COR-L47 (cell line): ENCODE results near the gene CCDC17.
A peak's percentile ranks its signal among the peaks of the same experiment; 100 is the strongest.
"Not testable (repeated sequence)": the region's sequence is repeated elsewhere in the genome, so short reads cannot be mapped to it uniquely, and the experiment has no call there.

ENCODE experiments used
- DNase-seq: peaks from one replicate; lab custom pipeline; 2025; lab: John Stamatoyannopoulos, UW

Gene CCDC17

DNA sequence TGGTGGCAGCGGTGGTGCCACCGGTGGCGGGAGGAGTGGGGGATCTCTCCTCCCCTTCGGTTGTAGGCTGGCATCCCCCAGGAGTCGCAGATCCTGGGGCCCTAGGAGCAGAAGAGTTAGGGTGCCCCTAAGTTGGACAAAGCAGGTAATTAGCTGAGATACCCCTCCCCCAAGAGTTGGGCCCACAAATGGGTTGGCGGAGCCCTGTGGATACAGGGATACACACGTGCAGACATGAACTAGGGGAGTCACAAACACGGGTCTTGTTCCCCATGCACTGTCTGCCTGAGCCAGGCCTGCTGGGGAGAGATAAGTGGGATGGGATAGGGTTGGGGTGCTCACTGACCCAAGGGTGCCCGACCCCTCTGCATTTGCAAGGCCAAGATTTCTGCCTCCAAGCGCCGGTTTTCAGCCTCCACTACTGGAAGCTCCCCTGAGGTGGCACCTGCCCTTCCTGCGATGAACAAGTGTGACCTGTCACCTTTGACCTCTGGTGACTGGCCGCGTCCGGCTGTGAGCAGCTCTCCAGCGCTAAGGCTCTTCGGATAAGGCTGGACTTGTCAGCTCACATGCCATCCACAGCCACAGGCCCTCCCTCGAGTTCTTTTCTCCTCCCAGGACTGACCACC is 1.8 kb downstream of the CCDC17 start:
- DNase-seq, result no peak

DNA sequence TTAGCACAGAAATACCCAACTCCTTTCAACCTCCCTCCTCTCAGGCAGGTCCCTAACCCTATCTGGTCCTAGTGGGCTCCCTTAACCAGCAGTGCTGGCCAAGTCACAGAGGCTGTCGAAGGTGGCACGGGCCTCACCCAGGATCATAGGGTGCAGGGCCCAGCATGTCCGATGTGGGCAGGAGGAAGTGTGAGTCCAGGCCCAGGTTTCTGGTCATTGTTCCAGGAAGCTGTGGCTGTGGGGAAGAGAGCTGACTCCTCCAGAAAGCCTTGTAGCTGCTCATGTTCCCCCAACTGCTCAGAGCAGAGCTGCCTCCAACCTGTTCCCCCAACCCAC is 2.4 kb downstream of the CCDC17 start:
- no peak for DNase-seq

DNA sequence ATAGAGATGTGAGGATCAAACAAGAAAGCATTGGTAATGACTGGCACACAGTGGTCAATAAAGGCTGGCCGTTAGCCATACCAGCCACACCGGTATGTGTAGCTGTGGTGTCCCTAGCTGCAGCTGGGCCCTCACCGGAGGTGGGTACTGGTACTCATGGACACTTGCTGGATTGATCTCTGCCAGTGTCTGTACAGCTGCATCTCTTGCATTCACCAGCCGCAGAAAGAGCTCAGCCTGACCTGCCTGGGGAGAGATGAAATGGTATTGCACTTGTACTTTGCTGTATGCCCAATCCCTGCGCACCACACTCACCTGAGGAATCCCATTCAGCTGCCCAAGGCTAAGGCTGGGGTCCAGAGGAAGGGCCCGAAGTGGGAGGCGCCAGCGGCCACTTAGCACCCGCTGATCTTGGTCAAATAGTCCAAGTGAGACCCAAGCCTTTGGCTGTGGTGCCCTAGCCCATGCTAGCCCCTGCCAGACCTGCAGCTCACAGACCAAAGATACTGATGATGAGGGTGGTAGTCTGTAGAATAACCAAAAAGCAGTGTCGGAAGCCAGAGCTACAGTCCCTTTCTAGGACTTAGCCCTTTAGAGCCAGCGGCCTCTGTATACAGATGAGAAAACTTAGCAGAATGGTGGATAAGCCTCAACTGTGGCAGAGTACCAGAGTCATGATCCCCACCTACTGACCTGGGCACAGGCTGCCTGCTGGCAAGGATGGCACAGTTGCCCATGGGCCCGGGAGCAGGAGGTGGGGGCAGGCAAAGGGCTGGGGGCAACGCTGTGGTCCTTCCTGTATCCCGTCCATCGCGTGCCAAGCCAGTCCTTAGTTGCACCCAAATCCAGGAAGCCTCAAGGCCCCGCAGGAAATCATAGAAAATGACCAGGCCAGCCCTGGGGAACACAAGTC is 3.0 kb downstream of the CCDC17 start:
- DNase-seq, result no peak

DNA sequence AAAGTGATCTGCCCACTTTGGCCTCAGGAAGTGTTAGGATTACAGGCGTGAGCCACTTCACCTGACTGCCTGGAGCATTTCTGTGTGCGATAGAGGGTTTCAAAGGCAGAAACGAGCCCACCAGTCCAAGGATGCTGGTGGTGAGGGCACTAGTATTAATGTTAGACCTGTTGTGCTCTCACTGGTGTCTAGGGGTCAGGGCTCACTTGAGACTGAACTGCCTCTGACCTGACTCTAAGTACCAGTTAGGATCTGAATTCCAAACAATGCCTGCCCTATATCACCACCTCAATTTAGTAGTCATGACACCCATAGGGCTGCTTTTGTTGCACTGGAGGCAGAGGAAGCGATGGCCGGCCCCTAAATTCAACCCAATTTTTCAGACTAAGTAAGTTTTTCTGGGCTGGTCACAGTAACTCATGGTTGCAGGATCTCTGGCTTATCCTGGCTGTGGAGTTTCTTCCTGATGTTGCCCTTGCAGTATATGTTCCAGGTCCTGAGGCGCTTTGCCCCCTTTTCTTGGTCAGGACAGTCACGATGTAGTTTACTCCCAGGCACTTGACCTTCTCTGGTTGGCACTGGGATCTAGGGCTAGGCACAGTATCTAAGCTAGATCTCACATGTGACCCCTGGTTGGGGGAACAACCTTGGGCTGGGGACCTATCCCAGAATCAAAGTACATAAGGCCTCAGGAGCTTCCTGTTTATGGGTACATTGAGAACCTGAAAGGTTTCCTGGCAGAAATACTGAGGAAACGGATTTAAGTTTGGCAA is 4.5 kb downstream of the CCDC17 start:
- DNase-seq, result no peak

- no peak for DNase-seq
Measured at GRCh38 chr1:45617618-45618017, 6.2 kb downstream of the CCDC17 start.

DNA sequence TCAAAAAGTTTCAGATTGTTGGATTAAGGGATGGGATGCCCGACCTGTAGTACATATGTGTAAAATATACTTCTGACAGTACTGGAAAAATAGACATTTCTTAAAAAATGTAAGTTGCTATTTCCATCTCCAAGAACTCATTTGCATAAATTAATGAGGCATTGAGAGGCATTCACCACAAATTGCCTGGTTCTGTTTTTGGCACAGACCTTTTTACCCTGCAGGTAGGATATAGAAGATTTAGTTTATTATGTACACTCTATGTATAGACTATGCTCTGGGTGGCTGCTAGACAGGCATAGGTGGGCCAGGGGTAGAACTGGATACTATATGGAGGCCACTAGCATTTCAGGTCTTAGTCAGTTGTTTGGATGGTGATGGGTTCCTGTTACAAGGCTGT is 8.0 kb downstream of the CCDC17 start:
- no peak for DNase-seq

DNA sequence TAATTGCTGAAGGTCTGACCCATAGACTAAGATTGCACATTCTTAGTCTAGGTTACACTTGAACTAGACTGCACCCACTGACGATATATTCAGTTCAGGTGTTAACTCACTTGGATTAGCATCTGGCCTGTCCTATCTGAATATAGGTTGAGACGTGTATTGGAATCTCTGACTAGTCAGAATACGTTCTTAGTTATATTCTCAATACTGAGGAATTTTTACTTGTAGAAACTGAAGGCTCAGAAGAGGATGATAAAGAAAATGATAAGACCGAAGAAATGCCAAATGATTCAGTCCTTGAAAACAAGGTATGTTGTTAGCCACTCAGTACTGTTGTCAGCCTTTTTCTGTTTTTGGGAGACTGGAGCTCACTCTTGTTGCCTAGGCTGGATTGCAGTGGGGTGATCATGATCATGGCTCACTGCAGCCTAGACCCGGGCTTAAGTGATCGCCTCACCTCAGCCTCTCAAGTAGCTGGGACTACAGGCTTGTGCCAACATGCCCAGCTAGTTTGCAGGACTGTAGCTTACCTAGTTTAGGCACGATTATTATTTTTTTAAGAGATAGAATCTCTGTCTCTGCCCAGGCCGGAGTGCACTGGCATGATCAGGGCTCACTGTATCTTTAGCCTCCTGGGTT is 10.8 kb downstream of the CCDC17 start:
- no peak for DNase-seq

GRCh38 chr1:45610589-45611226 is 13.1 kb downstream of the CCDC17 start:
- no peak for DNase-seq

DNA sequence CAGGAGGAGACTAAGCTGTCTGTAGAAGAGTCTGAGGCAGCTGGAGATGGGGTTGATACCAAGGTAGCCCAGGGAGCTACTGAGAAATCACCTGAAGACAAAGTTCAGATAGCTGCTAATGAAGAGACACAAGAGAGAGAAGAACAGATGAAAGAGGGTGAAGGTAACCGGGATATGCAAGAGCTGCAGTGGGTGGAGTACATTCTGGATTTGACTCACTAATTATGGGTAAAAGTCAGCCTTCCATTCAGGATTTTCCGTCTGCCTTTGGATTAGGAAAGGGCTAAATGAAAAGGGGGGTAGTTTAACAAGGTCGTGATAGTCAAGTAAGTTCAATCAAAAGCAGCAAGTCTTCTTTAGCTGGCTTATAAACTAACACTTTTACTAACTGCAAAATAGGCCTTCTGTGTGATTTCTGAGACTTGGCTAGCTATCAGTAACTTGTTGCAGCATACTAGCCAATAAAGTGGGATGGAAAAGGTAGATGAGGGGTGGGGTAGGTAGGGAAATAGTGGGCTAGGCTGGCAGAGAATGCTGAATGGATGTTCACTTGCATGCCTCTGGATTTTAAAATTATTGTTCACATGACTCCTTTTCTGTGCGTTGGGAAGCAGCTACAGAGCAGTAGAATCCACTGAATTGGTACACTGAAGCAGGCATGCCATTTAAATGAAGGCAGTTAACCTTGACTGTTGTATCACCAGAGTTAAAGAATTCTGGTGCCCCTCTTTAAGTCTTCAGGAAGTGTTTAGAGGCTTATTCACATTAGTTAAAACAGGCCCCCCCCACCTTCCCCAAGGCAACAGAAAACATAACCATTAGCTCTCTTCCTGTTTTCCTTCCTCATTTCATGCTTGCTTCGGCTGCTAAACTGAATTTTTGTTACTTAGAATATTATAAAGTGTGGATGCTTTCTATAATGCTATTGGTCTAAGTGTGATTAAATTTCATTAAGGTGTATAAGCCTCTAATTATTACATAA is 15.4 kb downstream of the CCDC17 start:
- DNase-seq, result no peak

GRCh38 chr1:45607404-45608074 is 16.3 kb downstream of the CCDC17 start:
- no peak for DNase-seq

DNA sequence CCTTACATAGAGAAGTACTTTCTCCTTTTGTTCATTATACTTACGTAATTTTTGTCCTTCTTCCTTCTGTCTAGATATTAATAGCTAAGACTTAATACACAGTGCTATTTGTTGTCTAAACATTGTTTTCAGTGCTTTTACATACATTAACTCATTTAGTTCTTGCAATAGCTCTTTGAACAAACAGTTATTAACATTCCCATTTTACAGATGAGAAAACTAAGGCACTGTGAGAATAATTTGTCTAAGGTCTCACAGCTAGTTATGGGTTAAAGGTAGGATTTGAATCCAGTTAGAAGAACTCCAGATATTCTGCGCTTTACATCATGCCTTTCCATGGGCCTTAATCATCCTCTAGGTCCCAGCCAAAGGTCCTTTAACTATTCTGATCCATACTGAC is 19.6 kb downstream of the CCDC17 start:
- no peak for DNase-seq

DNA sequence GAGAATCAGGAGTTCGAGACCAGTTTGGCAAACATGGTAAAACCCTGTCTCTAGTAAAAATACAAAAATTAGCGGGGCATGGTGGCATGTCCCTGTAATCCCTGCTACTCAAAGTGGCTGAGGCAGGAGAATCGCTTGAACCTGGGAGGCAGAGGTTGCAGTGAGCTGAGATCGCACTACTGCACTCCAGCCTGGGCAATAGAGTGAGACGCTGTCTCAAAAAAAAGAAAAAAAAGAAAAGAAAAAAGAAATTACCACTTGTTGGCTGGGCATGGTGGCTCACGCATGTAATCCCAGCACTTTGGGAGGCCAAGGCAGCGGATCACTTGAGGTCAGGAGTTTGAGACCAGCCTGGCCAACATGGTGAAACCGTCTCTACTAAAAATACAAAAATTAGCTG is 27.1 kb downstream of the CCDC17 start:
- not testable (repeated sequence) for DNase-seq

DNA sequence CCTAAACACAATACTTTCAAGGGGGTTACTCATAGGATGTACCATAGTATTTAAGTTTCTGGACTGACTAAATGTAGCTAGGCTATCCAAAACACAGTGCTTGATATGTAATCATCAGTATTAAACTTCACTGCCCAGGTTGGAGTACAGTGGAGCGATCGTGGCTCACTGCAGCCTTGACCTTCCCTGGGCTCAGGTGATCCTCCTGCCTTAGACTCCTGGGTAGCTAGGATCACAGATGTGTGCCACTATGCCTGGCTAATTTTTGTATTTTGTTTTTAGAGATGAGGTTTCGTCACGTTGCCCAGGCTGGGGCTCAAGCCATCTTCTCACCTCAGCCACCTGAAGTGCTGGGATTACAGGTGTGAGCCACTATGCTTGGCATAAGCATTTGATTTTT is 29.4 kb downstream of the CCDC17 start:
- DNase-seq, result no peak

DNA sequence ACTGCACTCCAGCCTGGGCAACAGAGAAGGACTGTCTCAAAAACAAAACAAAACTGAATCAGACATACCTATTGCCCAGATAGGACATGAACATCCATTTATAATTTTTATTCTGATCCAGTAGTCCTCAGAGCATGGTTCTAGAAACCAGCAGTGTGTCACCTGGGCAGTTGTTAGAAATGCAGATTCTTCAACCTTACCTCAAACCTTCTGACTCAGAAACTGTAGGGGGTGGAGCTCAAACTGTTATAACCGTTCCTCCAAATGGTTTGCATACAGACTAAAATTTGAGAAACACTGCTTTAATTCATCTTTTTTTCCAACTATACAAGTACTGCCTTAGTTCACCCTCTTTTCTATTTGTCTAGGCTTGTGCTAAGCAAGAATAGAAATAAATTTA is 34.0 kb downstream of the CCDC17 start:
- no peak for DNase-seq

- DNase-seq, result no peak
Measured at GRCh38 chr1:45586769-45587168, 37.1 kb downstream of the CCDC17 start.

DNA sequence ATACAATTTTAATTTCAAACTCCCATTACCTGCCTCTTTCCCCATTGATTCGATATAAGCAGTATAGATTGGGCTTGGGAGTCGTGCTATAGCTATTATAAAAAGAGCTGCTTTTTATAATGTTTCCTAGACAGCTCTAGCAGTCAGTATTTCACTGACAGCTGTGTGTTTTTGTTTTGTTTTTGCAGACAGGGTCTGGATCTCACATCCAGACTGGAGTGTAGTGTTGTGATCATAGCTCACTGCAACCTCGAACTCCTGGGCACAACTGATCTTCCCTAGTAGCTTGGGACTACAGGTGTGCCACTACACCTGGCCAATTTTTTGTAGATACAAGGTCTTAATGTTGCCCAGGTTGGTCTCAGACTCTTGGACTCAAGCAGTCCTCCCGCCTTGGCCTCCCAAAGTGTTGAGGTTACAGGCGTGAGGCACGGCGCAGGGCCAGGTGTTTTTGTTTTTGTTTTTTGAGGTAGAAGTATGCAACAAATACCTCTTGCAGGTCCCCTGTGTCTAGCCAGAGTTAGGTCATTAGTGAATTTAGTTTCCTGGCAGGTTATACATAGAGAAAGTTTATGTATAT is 38.3 kb downstream of the CCDC17 start:
- no peak for DNase-seq

GRCh38 chr1:45585110-45585426 is 38.8 kb downstream of the CCDC17 start:
- no peak for DNase-seq

DNA sequence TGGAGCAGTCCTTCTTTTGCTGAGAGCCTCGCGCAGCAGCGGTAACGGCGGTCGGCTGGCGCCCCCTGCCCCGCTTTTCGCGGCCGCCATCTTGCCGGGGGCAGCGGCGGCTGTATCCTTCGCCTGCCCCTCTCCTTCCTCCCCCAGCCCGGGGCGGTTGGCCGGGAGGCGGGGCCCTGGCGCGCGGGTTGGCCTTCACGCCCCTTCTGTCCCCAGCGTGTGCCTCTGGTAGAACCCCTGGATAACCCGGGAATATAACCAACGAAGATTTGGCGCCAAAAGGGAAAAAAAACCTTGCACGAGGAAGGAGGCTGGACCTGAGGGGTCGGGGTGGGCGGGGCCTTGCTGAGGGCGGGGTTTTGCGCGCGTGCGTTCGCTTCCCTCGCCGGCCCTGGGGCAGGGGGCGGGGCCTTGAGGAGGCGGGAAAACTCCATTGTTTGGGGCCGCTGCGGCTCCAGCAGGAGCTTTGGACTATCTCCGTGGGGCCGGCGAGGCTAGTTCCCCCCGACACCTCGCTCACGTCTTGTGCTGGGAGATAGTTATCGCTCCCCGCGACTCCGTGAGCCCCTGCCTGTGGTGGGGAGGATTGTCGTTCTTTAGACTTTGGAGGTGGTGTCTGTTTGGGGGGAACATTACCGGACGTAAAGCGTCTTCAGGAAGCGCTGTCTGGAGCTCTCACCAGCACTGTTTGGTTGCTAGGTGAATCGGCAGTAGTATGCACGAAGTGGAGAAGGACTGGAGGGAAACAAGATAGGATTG is 39.3 kb downstream of the CCDC17 start:
- DNase-seq, result peak; percentile 76

DNA sequence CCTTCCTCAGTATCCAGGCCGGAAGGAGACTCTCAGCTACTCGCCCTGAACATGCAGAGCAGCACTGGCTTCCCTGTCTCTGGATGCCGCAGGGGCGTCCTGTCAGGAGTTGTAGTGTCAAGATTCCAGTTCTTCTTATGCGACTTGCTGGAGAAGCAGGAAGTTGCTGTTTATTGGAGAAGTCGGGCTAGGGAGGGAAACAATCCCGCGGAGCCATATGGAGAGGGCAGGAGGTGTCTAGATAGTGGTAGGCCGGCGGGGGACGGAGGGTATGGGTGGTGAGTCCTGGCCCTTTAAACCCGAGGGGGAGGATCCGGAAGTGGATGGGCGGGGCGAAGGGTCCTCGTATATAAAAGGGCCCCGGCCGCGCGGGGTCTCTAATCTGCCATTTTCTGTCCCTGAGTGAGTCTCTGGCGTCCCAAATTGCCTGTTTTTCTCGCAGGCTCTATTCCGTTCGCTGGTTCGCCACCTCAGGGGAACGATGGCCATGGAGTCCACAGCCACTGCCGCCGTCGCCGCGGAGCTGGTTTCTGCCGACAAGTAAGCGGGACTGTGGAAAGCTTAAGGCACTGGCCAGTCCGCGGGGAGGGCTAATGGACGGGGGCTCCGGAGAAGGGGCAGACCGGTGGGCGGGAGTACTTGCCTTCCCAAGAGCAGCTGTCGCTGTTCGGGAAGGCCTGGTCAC is 40.0 kb downstream of the CCDC17 start, which contains the start of gene NASP:
Gene NASP, plus strand, starts transcription at position 376 of the 685 bp plus-strand sequence. Its CDS starts 106 bp downstream, at position 482.
- peak; percentile 51 for DNase-seq
